Measurements from ENCODE around the gene CDH4. TPM values are rescaled to one million over a fixed set of nuclear protein-coding genes. Genes with fewer than 3 reads are reported as not detected.

The CDH4 gene
- total and polyA plus RNA-seq, 2 donors (not counting 1 experiment from before 2014, with no cell fraction given) = not detected

- H3K27me3 Mint-ChIP-seq = no peaks in the 10 kb centered on the region
- Histone ChIP-seq H3K27ac (ENCODE audit: low read length in 2 of 2) (no peak overlapping the region), H2AFZ (ENCODE audit: insufficient read depth, low read depth, low read length, poor library complexity, severe bottlenecking) (no peak overlapping the region), H4K20me1 (ENCODE audit: control insufficient read depth, insufficient read depth, low read length, poor library complexity, severe bottlenecking) (no peaks in the 10 kb centered on the region), H3K9me3 (ENCODE audit: control extremely low read depth in 1 of 3, control insufficient read depth in 2 of 3, insufficient read depth in 1 of 3, low read length in 2 of 3) (peaks cover 0 to 51% (median 0%) of the 10 kb centered on the region in 3 donors), H3K4me2 (replicated peaks; ENCODE audit: low read depth, low read length, poor library complexity, severe bottlenecking) (no peak overlapping the region), H3K9ac (ENCODE audit: low read length) (no peak overlapping the region), H3K79me2 (ENCODE audit: control insufficient read depth, insufficient read depth, low read length) (no peaks in the 10 kb centered on the region), H3K27me3 (replicated peaks in 1 of 4; ENCODE audit: control extremely low read depth in 1 of 4, control insufficient read depth in 3 of 4, insufficient read depth in 4 of 4, low read length in 3 of 4) (no peaks in the 10 kb centered on the region), H3K4me3 (ENCODE audit: control extremely low read depth in 1 of 5, extremely low read depth in 1 of 5, insufficient read depth in 1 of 5, low read depth in 2 of 5, low read length in 4 of 5) (no peak overlapping the region), H3K4me1 (ENCODE audit: control insufficient read depth in 2 of 2, insufficient read depth in 2 of 2, low read length in 2 of 2) (no peaks in the 10 kb centered on the region), H3K36me3 (replicated peaks in 1 of 2; ENCODE audit: control extremely low read depth in 1 of 2, control insufficient read depth in 1 of 2, extremely low read depth in 1 of 2, insufficient read depth in 2 of 2, low read length in 1 of 2) (no peaks in the 10 kb centered on the region)
- 90% methylated on average over 11 of the region's 11 CpGs for WGBS (ENCODE audit: insufficient coverage)
- H3K4me1 Mint-ChIP-seq = no peaks in the 10 kb centered on the region
- H3K9me3 Mint-ChIP-seq (ENCODE audit: insufficient read depth) = no peaks in the 10 kb centered on the region
- no peak overlapping the region for H3K4me3 Mint-ChIP-seq
- ChIA-PET POLR2A (no interaction called here), CTCF (no interaction called here)
- DNase-seq (no peak), ATAC-seq (ENCODE audit: low read depth) (no peak)
- no peak for TF ChIP-seq EZH2 (IDR thresholded peaks at IDR 0.05; ENCODE audit: borderline replicate concordance, insufficient read depth, low read depth, low read length, poor library complexity, severe bottlenecking)
- TF ChIP-seq CTCF (IDR thresholded peaks at IDR 0.05) = no peak
- H3K27ac Mint-ChIP-seq = no peak overlapping the region
- intact Hi-C loops (cut with micrococcal nuclease) = no loop called here
Observed at GRCh38 chr20:61299104-61299503, 47.0 kb downstream of the CDH4 start.

GRCh38 chr20:61299618-61300017 is 47.6 kb downstream of the CDH4 start:
- H3K79me2 ChIP-seq (ENCODE audit: control insufficient read depth, insufficient read depth, low read length) = no peaks in the 10 kb centered on the region
- H3K9ac ChIP-seq (ENCODE audit: low read length) = no peak overlapping the region
- no peaks in the 10 kb centered on the region for H4K20me1 ChIP-seq (ENCODE audit: control insufficient read depth, insufficient read depth, low read length, poor library complexity, severe bottlenecking)
- no peak overlapping the region for H2AFZ ChIP-seq (ENCODE audit: insufficient read depth, low read depth, low read length, poor library complexity, severe bottlenecking)
- H3K36me3 ChIP-seq (replicated peaks in 1 of 2; ENCODE audit: control extremely low read depth in 1 of 2, control insufficient read depth in 1 of 2, extremely low read depth in 1 of 2, insufficient read depth in 2 of 2, low read length in 1 of 2) = no peaks in the 10 kb centered on the region
- H3K27me3 ChIP-seq (replicated peaks in 1 of 4; ENCODE audit: control extremely low read depth in 1 of 4, control insufficient read depth in 3 of 4, insufficient read depth in 4 of 4, low read length in 3 of 4) = no peaks in the 10 kb centered on the region
- no peak for TF ChIP-seq CTCF (IDR thresholded peaks at IDR 0.05)
- TF ChIP-seq EZH2 (IDR thresholded peaks at IDR 0.05; ENCODE audit: borderline replicate concordance, insufficient read depth, low read depth, low read length, poor library complexity, severe bottlenecking) = no peak
- intact Hi-C loops (cut with micrococcal nuclease) = no loop called here
- Mint-ChIP-seq H3K4me3 (no peak overlapping the region), H3K4me1 (no peaks in the 10 kb centered on the region), H3K27ac (no peak overlapping the region), H3K9me3 (ENCODE audit: insufficient read depth) (no peaks in the 10 kb centered on the region), H3K27me3 (no peaks in the 10 kb centered on the region)
- WGBS (ENCODE audit: insufficient coverage) = 76% methylated on average over 6 of the region's 7 CpGs
- POLR2A ChIA-PET = no interaction called here
- no peak overlapping the region for H3K27ac ChIP-seq (ENCODE audit: low read length in 2 of 2)
- H3K4me3 ChIP-seq (ENCODE audit: control extremely low read depth in 1 of 5, extremely low read depth in 1 of 5, insufficient read depth in 1 of 5, low read depth in 2 of 5, low read length in 4 of 5) = no peak overlapping the region
- no peak for ATAC-seq (ENCODE audit: low read depth)
- H3K4me2 ChIP-seq (replicated peaks; ENCODE audit: low read depth, low read length, poor library complexity, severe bottlenecking) = no peak overlapping the region
- no peaks in the 10 kb centered on the region for H3K4me1 ChIP-seq (ENCODE audit: control insufficient read depth in 2 of 2, insufficient read depth in 2 of 2, low read length in 2 of 2)
- peaks cover 0 to 47% (median 0%) of the 10 kb centered on the region in 3 donors for H3K9me3 ChIP-seq (ENCODE audit: control extremely low read depth in 1 of 3, control insufficient read depth in 2 of 3, insufficient read depth in 1 of 3, low read length in 2 of 3)
- DNase-seq = no peak
- CTCF ChIA-PET = no interaction called here

All from B cell (primary cell).